Endometrial microvascular endothelial cells (primary cell): ENCODE measurements around the gene ENOX2. TPM values are rescaled to one million over a fixed set of nuclear protein-coding genes. Genes with fewer than 3 reads are reported as not detected.
"Not testable (repeated sequence)": the region's sequence is repeated elsewhere in the genome, so short reads cannot be mapped to it uniquely, and the experiment has no call there.

Experiments
- in situ Hi-C: cut with HindIII; loops from 2 replicates; pipeline ENCODE4 v1.10.0; 2017; ENCODE audit warnings: low sequenced_read_pairs, low pct_unique_long_range_greater_than_20kb; ENCODE audit errors: inconsistent ontology term
- total RNA-seq: library from RNA; depleted of rRNA; stranded (reverse); fragments of >200 nt; gene quantifications from one replicate; pipeline ENCODE4 v1.2.3, GENCODE V29; 2015; ENCODE audit errors: inconsistent ontology term

Gene ENOX2
- total RNA-seq, 1 donor from 2014 or later, result 13.8 TPM

DNA sequence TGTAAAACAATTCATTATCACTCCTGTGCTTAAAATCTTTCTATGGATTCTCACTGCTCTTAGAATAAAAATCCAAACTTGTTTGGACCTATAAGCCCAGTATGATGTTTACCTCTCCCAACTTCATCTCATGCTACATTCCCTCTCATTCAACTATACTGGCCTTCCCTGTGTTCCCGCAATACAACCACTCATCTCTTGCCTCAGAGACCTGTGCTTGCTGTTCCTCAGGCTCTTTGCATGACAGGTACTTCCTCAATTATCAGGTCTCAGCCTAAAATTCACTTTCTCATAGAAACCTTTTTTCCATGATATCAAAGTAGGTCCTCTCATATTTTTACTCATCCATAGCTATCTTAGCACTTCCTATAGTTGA is 71.7 kb downstream of the ENOX2 start:
- in situ Hi-C loops, result no loop called here

DNA sequence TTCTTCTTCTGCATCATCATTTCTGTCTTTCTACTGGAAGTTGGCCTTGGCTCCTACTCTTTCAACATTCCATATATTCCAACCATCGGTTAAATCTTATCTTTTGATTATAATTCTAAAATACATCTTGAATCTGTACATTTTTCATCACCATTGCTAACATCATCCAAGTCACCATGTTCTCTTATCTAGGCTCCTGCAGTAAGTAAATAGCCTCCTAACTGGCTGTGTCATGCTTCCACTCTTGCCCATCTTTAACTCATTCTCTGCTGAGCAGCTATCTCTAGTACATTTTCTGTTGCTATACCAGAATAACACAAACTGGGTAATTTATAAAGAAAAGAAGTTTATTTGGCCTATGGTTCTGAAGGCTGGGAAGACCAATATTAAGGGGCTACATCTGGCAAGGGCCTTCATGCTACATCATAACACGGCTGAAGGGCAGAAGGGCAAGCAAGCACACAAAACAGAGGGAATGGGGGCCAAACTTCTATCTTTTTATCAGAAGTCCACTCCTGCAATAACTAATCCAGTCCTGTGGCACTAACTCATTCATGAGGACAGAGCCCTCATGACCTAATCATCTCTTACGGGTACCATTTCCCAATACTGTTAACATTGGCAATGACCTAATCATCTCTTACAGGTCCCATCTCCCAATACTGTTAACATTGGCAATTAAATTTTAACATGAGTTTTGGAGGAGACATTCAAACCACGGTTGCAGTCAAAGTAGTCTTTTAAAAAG is 72.2 kb downstream of the ENOX2 start:
- in situ Hi-C loops, result no loop called here

DNA sequence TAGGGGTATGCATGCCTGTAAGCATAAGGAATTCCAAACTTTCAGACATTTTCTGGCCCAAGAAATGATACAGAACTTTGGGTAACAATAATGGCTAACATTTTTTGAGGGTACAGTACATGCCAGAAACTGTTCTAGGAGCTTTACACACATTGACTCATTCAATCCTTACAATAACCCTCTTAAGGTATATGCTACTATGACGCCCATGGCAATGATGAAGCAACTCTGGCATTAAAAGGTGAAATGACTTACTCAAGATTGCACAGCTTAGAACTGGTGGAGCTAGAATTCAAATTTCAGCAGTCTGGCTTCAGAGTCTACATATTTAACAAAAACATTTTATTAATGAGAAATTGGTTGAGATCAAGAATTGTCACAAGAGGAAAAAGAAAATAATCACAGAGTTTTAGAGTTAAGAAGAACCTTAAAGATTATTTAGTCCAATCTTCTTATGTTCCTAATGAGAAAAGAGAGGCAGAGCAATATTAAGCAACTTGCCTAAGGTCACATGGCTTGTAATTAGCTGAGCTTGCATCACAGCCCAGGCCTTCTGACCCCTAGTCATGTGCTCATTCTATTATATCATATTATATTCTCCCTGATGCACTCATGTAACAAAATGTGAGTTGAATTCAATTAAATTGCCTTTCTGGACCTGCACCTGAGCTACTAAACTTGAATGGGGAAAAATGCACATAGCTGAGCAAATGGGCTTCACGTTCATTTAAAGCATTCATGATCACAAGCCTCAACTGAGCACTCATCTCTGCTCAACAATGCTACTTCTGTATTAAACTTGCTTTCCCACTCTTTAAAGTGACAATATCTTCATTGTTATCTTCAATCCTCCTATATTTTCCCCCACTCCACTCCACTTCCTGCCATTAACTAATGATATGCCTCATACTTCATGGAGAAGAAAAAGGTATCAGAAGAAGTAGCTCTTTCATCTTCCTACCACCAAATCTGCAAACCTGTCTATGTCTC is 73.2 kb downstream of the ENOX2 start:
- in situ Hi-C loops, result no loop called here

GRCh38 chrX:130828641-130829040 is 74.4 kb downstream of the ENOX2 start:
- in situ Hi-C loops, result no loop called here

DNA sequence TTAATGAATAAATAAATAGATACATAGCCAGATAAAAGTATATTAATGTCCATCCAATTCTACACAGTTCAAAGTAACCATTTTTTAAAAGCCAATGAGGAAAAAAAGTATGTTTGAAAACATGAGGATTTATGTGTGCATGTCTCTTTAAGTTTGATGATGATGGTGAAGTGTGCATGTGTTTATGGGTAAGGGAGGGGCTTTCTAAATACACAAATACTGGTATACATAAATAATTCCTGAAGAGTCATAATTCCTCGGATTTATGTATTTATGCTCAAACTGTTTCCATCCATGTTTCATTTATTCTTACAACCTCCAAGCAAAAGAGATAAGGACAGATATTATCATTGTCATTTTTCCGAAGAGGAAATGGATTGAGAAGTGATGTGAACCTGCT is 75.4 kb downstream of the ENOX2 start:
- in situ Hi-C loops, result no loop called here

- in situ Hi-C loops, result no loop called here
Measured at GRCh38 chrX:130826249-130826648, 76.8 kb downstream of the ENOX2 start.

DNA sequence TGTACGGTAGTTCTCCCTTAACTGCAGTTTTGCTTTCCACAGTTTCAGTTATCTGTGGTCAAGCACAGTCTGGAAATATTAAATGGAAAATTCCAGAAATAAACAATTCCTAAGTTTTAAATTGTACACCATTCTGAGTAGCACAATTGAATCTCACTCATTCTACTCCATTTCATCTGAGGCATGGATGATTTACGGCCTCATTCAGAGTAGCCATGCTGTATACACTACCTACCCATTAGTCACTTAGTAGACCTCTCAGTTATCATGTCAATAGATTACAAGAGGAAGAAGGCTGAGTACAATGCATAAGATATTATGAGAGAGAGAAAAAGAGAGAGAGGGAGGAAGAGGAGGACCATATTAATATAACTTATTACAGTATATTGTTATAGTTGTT is 77.5 kb downstream of the ENOX2 start:
- in situ Hi-C loops, result no loop called here

DNA sequence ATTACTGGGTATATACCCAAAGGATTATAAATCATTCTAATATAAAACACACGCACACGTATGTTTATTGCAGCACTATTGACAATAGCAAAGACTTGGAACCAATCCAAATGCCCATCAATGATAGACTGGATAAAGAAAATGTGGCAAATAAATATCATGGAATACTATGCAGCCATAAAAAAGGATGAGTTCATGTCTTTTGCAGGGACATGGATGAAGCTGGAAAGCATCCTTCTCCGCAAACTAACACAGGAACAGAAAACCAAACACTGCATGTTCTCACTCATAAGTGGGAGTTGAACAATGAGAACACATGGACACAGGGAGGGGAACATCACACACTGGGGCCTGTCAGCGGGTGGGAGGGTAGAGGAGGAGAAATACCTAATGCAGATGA is 83.6 kb downstream of the ENOX2 start:
- in situ Hi-C loops, result not testable (repeated sequence)

- in situ Hi-C loops, result not testable (repeated sequence)
Measured at GRCh38 chrX:130813932-130814331, 89.1 kb downstream of the ENOX2 start.

DNA sequence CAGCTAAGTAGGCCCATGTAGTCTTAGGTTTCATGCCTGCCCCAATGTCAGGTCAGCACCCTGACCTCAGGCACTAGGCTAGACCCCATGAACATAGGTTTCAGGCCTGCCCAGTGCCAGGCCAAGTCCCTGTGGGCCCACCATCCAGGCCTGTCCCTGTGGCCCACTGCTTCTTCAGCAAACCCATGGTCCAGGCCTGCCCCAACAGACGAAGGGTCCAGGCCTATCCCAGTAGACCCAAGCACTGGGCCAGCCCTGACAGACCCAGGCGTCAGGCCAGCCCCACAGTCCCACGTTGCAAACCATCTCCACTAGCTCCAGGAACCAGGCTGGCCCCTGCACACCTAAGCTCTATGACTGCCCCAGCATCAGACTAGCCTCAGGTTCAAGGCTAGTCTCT is 92.4 kb downstream of the ENOX2 start:
- in situ Hi-C loops, result no loop called here

GRCh38 chrX:130805903-130806302 is 97.1 kb downstream of the ENOX2 start:
- in situ Hi-C loops, result no loop called here

- in situ Hi-C loops, result no loop called here
Measured at GRCh38 chrX:130803537-130803936, 99.5 kb downstream of the ENOX2 start.

DNA sequence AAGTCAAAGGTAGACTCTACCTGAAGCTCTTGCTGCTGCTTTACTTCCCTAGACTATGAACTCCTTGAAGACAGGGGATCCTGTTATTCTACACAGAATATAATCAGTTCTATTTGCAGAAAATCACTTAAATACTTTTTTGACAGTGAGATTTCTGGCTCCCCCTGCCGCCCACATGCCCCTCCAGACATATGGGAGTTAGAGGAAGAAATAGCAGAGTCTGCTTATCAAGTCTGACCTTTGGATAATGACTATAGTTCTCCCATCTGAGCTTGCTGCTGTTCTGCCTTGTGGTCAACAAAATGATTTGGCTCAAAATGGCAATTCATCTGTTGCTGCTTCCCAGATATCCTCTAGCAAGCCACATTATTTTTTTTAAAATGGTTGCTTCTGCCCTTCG is 101.1 kb downstream of the ENOX2 start:
- in situ Hi-C loops, result no loop called here

DNA sequence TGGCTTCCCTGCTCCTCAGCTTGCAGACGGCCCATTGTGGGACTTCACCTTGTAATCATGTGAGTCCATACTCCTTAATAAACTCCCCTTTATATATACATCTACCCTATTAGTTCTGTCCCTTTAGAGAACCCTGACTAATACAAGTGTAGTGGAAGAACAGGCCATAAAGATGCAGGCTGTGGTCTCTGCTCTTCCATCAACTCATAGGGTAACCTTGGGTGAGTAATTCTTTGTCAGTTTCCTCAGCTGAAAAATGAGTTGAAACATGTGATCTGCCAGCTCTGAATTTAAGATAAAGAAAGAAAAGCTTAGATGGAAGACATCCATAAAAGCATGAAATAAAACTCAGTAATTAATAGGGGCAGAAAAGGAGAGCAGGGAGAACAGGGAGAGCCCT is 103.6 kb downstream of the ENOX2 start:
- in situ Hi-C loops, result no loop called here

- in situ Hi-C loops, result no loop called here
Measured at GRCh38 chrX:130793975-130794374, 109.0 kb downstream of the ENOX2 start.

DNA sequence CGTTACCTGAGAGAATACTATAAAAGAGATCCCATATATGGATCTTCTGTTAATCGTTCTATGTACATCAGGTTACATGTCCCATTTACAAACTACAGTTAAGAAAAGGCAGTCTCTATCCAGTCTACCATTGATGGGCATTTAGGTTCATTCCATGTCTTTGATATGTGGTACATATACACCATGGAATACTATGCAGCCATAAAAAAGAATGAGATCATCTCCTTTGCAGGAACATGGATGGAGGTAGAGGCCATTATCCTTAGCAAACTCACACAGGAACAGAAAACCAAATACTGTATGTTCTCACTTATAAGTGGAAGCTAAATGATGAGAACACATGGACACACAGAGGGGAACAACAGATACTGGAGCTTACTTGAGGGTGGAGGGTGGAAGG is 111.1 kb downstream of the ENOX2 start:
- in situ Hi-C loops, result not testable (repeated sequence)

DNA sequence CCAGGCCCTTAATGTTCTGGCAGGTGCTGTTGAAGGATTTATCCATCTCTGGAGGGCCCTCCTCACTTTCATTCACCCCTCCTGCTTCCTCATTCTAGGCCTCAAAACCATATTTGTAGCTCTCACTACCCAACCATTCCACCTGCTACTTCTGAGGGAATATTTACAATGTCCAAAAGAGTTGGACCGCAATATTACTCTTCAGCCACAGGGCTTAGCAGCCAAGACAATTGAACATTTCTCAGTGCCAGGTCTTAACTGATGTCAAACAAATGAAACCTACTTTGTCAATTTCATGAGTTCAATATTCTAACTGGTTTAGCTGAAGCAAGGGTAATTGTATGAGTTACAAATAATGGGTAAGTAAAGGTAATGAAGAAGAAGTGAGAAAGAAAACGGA is 113.2 kb downstream of the ENOX2 start:
- in situ Hi-C loops, result no loop called here

DNA sequence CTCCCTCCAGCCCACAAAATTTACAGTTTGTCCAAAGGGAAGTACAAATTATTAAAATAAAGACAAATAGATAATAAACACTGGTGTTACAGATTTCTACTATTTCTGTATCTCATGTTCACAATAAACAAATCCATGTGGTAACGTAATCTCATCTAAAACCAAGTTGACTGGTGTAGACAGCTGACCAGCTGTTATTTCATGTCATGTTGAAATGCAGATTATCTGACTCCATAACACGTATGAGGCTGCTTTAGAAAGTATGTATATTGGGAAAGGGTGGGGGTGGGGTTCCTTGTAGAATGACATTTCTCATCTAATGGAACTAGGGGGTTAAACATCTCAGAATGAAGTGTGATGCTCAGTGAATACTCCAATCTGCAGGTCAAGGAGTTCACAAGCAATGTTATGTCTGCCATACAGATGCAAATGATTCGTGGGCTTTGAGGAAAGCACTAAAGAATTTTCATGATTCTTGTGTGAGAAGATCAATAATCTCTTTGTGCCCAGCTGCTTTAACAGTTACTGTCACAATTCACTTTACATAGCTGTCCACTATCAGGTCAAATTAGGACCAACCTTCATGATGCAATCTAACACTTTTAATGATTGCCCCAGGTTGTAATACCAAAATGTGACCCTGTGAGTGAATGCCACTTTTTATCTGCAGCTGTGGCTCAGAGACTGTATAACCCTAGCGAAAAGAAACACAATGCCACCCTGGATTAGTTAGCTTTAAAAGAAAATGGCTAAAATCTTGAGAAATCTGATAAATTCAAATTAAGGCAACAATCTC is 114.0 kb downstream of the ENOX2 start:
- in situ Hi-C loops, result no loop called here

DNA sequence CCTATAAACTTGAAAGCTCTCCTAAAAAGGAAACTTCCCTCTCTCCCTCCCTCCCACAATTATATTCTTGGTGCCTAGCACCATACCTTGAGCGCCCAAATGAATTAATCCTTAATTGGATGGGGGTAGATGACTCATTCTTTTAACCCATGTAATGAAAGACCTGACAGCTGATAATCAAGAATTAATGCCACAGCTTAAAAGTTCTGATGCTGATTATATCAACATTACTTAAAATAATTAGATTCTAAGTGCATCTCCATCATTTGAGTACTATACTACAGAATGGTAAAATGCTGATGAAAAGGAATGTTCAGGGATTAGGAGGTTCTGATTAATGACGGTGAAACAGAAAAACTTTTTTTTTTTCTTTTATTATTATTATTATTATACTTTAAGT is 117.0 kb downstream of the ENOX2 start:
- in situ Hi-C loops, result no loop called here
